HG02840 (cell line): Measurements from ENCODE around the gene NEU2.
"Not testable (repeated sequence)": the region's sequence is repeated elsewhere in the genome, so short reads cannot be mapped to it uniquely, and the experiment has no call there.

ENCODE experiments used
- ATAC-seq: cut with Tn5 transposase; IDR thresholded peaks from one replicate; pipeline ENCODE4 v1.9.1; 2021; ENCODE audit warnings: mild to moderate bottlenecking, moderate library complexity, moderate number of reproducible peaks; ENCODE audit not compliant: unreplicated experiment, low FRiP score

Gene NEU2

DNA sequence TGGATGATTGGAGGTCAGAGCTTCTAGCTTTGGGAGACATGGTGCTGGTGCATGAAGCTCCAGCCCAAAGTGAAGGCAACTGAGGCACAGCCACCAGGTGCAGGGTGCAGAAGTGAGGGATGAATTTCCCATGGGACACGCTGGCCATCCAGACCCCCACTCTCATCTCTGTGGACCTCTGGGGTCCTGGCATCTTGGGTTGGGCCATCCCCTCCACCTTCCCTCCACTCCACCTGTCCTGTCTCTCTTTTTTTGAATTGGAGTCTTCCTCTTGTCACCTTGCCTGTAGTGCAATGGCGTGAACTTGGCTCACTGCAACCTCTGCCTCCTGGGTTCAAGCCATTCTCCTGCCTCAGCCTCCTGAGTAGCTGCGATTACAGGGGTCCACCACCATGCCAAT, 22.8 kb upstream of the NEU2 start:
- ATAC-seq: no peak

DNA sequence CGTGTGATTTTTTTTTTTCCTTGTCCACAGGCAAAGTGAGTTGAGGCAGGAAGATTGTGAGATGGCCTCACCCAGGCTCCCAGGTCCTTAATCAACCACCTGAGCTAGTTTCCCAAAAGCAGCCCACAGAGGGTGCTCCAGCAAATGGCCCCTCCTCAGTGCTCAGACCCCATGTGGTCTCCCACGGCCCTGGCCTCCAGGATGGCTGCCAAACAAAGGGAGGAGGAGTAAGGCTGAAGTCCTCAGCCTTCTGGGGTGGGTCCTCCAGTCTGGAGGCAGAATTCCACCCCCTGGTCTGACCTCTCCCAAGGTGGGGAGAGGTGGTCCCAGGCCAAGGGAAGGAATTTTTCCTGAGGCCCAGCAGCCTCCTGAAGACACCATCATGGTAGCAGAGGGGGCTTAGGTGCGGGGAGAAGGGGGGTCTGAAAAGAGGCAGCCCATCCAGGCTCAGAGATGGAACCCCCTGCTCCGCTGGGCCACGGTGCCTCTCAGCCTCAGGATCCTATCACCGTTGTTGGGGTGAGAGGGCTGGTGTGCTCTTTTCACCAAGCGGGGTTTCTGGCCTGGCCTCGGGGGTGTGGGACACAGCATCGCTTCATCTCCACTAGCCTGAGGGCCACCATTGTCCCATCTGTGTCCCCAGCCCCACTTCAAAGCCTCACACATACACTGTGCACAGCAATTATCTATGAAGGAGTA, 21.8 kb upstream of the NEU2 start:
- ATAC-seq: no peak

DNA sequence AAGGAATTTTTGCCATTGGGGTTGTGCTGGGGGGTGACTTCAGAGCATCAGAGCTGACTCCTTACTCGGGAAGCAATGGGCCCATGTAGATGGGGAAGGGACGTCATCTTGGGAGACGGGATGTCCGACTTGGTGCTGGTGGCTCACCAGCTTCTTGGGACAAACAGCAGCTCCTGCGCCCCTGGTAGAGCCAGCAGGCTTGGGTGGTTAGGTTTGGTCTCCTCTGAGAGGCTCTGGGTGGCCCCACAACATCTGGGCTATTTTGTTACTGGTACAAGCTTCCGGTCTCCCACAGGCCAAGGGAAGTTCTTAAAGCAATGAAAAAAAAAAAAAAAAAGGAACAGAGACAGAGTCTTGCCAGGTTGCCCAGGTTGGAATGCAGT, 21.2 kb upstream of the NEU2 start:
- no peak for ATAC-seq

DNA sequence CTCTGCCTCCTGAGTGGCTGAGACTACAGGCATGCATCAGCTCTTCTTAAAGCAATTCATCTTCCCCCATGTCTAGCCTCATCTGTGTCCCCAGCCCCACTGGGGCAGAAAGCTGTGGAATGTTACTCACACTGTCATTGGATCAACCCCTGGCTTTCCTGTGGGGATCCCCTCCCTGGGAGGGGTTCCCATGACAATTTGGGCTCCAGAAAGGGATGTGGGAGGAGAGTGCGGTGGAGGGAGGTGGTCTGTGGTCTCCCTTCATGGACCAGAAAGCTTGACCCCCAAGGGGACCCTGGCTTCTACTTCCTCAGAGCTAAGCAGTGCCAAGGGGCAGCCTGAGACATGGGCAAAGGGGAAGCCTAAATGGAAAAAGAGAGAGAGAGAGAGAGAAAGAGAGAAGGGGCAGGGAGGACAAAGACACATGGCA, 20.8 kb upstream of the NEU2 start:
- no peak for ATAC-seq

DNA sequence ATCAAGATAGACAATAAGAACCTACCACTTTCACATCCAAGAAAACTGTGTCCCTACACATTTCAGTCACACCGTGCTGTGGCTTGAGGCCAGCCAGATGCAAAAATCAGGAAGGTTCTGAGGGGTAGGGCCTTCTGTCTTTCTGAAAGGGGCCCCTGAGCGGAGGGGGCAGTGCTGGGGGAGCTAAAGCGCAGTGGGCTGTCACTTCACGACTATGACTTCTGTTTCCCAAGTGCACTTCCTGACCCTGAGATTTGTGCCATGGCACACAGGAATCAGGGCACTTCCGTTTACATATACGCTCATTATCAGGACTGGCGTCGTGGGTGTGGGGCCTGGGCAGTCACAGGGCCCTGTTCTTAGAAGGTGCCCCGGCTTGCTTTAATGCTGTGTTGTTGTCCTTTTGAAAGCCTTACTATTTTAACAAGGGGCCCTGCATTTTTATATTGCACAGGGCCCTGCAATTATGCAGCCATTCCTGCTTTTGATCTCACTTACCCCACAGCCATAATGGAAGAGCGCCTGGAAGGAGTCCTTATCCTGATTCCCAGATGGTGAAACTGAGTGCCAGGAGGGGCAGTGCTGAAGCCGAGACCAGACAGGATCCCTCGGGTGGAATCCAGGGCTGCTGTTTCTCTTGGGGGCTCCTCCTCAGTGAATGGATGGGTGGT, 20.0 kb upstream of the NEU2 start:
- ATAC-seq: no peak

DNA sequence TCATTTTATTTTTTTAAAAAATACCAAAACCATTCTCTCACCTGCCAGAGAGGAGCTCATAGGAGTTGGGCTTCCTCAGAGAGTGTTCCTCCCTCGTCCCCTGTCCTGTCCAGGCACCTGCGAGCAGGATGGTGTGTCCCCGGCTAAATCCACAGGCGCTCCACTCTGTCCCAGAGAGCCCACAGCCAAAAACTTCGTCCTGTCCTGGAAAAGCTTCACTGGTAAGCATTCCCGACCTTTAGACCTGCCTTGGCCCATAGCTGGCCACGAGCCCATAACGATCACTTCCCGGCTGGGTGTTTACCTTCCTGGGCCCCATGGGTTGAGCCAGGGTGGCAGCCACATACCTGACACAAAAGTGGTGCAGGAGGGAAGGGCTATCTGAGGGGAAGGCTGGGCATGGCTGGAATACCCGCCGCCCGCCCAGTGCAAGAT, 19.4 kb upstream of the NEU2 start, which contains the start of gene NGEF:
NGEF (minus strand) TSS at position 230 of the 435 bp plus-strand sequence. CDS start 38,366 bp downstream, outside the sequence.
- no peak for ATAC-seq

DNA sequence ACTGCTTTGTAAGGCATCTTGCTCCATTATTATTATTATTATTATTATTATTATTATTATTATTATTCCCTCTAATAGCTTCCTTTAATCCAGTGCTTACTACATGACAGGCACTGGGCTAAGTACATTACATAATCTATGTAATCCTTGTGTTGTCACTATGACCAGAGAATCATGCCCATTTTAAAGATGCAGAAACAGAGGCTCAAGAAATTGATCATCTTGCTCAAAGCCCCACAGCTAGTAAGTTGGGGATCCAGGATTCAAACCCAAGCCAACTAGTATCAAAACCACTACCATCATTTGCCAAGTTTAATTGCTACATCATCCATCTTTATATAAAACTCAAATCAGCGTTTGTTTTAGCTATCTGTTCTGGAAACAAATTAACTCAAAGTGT, 18.8 kb upstream of the NEU2 start:
- no peak for ATAC-seq

DNA sequence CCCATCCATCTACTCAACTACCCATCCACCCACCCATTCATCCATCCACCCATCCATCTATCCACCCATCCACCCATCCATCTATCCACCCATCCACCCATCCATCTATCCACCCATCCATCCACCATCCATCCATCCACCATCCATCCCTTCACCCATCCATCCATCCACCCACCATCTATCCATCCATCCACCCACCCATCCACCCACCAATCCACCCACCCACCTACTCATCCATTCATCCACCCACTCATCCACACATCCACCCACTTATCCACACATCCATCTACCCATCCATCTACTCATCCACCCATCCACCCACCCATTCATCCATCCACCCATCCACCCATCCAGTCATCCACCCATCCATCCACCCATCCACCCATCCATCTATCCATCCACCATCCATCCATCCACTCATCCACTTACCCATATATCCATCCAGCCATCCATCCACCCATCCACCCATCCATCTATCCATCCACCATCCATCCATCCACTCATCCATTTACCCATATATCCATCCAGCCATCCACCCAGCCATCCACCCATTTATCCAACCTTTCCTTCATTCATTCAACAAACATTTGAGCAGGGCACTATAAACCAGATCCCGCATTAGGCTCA, 17.3 kb upstream of the NEU2 start:
- no peak for ATAC-seq

DNA sequence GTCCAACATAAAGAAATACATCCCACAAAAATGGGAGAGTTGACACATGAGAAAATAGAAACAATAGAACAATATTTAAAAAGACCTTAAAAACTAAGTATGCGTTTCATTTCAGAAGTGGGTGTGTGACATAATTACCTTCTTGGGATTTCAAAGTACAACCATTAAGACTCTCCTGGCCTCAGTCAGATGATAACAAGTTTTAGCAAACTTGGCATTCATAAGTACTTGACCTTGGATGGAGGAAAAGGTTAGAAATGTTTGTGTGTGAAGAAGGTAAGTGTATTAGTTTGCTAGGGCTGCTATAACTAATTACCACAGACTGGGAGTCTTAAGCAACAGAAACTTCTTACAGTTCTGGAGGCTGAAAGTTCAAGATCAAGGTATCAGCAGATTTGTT, 14.5 kb upstream of the NEU2 start:
- no peak for ATAC-seq

DNA sequence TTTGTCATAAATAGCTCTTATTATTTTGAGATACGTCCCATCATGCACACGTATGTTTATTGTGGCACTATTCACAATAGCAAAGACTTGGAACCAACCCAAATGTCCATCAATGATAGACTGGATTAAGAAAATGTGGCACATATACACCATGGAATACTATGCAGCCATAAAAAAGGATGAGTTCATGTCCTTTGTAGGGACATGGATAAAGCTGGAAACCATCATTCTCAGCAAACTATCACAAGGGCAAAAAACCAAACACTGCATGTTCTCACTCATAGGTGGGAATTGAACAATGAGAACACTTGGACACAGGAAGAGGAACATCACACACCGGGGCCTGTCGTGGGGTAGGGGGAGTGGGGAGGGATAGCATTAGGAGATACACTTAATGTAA, 12.9 kb upstream of the NEU2 start:
- ATAC-seq: not testable (repeated sequence)

DNA sequence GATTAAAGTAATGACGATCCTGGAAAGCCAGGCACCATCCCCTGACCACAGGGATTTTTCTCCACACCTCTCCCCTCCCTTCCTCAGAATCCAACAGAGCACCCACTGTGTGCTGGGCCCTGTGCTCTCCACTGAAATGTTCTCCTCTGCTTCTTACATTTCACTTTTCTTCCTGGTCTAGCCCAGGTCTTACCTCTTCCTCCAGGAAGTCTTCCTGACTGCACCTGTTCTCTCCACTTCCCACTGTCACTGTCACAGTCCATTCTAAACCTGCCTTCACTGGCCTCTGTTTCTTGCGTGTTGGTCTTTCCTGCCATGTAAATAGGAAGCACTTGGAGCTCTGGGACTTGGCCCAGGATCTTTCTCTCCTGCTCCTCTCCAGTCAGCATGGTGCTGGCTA, 12.0 kb upstream of the NEU2 start:
- ATAC-seq: no peak

DNA sequence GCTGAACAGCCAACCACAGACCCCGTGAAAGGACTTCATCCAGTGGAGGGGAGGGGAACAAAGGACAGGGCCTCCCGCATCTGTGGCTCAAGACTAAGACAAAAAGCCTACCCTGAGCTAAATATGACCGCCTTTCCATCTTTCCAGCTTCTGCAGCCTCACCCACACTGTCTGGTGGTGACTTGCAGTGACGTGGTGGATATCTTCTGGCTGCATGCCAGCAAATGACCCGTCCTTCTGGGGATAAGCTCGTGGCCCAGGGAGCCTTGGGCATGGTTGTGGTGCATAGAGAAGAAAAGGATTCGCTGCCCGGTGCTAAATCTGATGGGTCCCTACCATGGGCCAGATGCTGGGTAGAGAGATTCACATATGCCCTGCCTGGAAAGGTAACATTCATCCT, 10.7 kb upstream of the NEU2 start:
- ATAC-seq: no peak

DNA sequence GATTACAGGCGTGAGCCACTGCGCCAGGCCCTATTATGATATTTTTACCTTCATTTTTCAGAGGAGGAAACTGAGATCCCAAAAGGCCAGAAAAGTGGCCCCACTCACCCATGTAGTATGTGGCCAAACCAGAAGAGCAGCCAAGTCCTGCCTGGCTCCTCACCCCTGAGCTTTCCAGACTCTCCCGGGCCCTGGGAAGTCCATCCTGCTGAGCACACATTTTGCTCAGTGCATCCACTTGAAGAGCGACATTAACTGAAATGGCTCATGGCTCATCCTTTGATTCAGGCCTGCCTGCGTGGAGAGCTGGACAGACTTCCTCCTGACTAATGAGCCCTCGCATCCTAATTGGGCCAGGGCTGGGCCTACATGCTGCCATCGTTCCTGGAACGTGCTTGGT, 9.9 kb upstream of the NEU2 start:
- ATAC-seq: no peak

DNA sequence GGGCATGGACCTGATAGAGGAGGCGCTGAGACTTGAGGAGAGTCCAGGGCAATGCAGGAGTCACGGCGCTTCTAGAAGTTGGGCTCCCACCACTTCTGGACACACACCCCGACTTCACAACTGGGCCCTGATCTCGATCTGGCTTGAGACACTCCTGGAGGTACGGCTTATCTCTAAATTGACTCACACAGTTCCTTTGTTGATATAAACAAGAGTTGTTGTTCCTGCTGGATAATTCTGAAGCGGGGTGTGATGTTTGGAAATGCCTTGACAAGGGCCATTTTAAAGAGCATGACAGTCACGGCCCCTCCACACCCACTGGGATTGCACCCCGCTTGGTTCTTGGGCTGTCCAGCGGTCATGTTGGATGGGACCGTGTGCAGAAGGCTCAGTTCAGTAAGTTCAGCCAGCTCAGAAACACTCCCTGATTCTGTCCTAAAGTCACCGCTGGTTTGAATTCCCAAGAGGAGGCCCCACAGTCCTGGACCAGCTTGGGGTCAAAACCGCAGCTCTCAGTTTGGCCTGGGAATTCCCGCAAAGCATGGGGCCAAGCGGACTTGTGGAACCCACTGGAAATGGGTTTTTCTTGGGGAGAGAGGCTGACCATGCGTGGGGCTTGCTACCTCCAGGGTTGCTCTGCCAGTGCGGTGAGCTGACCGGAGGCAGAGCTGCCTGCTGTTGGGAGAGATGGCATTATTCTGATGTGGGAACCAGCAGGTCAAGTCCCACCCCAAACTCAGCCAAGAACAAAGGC, 9.3 kb upstream of the NEU2 start:
- ATAC-seq: no peak

DNA sequence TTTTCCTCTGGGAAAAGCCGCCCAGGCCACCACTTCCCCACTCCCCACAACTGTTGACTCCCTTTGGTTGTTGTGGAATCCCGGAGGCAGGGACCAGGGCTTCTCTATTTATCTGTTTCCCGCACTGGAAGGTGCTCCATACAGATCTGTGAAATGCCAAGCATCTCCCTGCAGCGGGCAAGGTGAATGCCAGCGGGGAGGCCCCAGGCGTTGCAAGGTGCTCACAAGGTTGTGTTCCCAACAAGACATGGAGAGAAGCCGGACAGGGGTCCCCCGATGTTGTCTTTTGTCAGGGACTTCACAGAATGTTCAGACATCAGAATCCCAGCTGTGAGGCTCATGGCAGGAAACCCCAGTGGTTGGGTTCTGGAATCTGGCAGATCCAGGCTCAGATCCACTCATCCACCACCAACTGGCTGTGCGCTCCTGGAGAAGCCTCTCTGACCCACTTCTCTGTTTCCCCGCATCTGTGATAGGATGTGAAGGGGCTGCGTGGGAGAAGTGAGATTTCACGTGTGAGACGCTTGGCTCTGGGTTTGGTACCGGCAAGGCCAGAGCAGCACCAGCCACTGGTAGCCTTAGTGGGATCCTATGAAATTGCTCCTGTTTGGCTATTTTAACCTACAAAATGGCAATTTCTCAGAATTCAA, 8.6 kb upstream of the NEU2 start:
- no peak for ATAC-seq

DNA sequence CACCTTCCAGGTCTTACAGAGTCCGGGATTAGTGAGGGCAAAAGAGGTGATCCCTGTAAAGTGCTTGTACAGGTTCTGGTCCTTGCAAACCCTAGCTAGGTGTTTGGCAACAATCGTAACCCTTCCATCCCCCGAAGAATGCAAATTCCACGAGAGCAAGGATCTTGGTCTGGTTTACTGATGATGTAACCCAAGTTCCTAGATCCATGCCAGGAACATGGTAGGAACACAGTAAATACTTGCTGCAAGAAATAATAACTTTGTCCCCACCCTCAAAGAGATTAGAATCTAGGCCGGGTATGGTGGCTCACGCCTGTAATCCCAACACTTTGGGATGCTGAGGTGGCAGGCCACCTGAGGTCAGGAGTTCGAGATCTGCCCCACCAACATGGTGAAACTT, 6.8 kb upstream of the NEU2 start:
- no peak for ATAC-seq

DNA sequence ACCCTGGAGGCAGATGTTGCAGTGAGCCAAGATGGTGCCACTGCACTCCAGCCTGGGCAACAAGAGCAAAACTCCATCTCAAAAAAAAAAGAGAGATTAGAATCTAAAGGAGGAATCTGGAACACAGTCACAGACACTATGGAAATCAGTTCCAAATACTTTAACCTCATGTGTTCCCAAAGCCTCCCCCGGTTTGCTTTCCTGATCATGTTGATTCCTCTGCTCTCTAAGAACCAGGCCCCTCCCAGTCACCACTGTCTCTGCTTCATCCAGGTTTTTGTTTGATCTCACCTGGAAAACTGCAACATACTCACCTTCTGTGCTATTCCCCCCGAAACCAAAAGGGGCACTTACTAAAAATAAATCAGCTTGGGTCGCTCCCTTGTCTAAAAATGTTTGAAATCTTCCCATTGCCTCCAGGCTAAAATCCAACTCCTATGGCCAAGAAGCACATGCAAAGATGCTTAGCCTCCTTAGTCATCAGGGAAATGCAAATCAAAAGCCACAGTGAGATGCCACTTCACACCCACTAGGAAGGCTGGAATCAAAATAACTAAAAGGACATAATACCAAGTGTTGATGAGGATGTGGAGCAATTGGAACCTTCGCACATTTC, 6.2 kb upstream of the NEU2 start:
- ATAC-seq: no peak

DNA sequence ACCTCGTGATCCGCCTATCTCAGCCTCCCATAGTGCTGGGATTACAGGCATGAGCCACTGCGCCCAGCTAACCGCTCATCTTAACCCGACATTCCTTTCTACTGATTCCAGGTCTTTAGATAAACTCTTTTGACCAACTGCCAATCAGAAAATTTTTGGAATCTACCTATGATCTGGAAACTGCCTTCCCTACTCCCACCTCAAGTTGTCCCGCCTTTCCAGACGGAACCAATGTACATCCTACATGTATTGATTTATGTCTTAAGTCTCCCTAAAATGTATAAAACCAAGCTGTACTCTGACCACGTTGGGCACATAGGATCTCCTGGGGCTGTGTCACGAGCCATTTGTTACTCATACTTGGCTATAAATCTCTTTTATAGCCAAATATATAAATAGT, 3.2 kb upstream of the NEU2 start:
- no peak for ATAC-seq

DNA sequence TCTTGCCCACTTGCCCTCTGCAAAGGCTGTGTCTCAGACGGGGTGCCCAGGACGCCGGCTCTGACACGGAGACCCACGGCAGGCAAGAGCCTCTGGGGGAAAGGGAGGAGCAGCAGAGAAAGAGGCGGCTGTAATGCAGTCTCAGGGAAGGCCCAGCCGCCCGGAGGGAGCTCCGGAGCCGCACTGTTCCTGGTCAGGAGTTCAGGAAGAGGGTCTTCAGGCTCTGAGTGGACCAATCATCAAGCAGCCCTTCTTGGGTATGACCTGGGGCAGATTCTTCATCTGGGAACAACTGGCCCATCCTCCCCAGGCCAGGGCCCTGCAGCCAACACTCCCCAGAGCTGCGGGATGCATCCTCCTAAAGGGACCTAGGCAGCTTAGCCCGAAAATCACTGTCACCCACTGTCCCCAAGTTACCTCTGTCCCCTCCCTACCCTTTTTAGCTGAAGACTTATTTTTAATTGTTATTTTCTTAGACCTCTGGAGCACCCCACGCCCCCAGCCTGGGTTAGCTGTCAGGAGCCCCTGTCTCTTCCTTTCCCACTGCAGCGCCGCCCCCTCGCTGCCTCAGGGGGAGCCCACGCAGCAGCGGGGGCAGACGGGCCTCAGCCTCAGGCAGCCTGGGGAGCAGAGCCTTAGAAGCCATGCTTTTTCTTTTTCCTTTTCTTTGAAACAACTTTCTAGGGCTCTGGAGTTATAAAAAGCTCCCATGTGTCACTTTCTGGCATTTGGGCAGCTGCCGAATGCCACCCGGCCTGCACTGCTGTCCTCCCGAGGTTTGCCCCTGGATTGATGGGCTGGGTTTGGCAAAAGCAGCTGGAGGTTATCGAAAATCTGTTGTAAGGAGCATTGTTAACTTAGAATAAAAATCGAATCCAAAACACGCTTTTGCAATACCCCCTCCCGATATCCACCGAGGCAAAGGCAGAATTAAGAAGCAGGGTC, 644 bp upstream of the NEU2 start:
- ATAC-seq: no peak
